T-helper 17 cell (primary cell): ENCODE data around the gene PXK. TPM values are rescaled to one million over a fixed set of nuclear protein-coding genes. Genes with fewer than 3 reads are reported as not detected.

Source experiments
- ATAC-seq: fragments of 150-1000 bp; cut with Tn5 transposase; 2 replicates; pipeline ENCODE4 v1.10.0; 2021; ENCODE audit warnings: mild to moderate bottlenecking, moderate library complexity
- DNase-seq, 3 donors: peaks; one replicate each; pipeline versions ENCODE4 v3.0.0 to v3.0.0-alpha.2; 2020 to 2021
- H3K9me3 ChIP-seq: one replicate; pipeline ENCODE4 v1.7.0; 2013; ENCODE audit warnings: low read length, mild to moderate bottlenecking; ENCODE audit not compliant: control insufficient read depth, poor library complexity, severe bottlenecking
- H3K27ac Mint-ChIP-seq: one replicate; pipeline ENCODE4 v1.8.0; 2022; ENCODE audit warnings: mild to moderate bottlenecking, moderate library complexity, mixed read lengths
- H3K27me3 Mint-ChIP-seq: one replicate; pipeline ENCODE4 v1.8.0; 2022; ENCODE audit warnings: mixed read lengths
- H3K36me3 Mint-ChIP-seq: one replicate; pipeline ENCODE4 v1.8.0; 2022; ENCODE audit warnings: low read depth, mixed read lengths
- H3K4me1 Mint-ChIP-seq: one replicate; pipeline ENCODE4 v1.8.0; 2022; ENCODE audit warnings: mild to moderate bottlenecking, mixed read lengths
- H3K4me3 Mint-ChIP-seq: one replicate; pipeline ENCODE4 v1.8.0; 2022; ENCODE audit warnings: mild to moderate bottlenecking, moderate library complexity, mixed read lengths
- total RNA-seq, 4 donors: library from RNA in 2 of 4; stranded (reverse) in 2 of 4; gene quantifications; one replicate each; pipeline ENCODE4 v1.2.3 and lab custom pipeline; 2022 to 2026

PXK gene
- total RNA-seq, 2 donors from 2014 or later = 20.1 to 23.1 TPM

GRCh38 chr3:58359621-58360020 is 26.9 kb downstream of the PXK start:
- ATAC-seq = no peak
- Mint-ChIP-seq H3K27me3 (no peaks in the 10 kb centered on the region), H3K4me1 (peaks cover 9% of the 10 kb centered on the region)

GRCh38 chr3:58361866-58362265 is 29.2 kb downstream of the PXK start:
- DNase-seq (no peak), ATAC-seq (no peak)
- H3K9me3 ChIP-seq = no peaks in the 10 kb centered on the region
- peaks cover 2% of the 10 kb centered on the region for H3K36me3 Mint-ChIP-seq
- peaks cover 12% of the 10 kb centered on the region for H3K4me1 Mint-ChIP-seq
- H3K27ac Mint-ChIP-seq = no peak overlapping the region
- no peak overlapping the region for H3K4me3 Mint-ChIP-seq
- no peaks in the 10 kb centered on the region for H3K27me3 Mint-ChIP-seq

More at GRCh38 chr3:58359621-58360020, 26.9 kb downstream of the PXK start:
- Mint-ChIP-seq H3K36me3 (peaks cover 2% of the 10 kb centered on the region), H3K4me3 (no peak overlapping the region), H3K27ac (no peak overlapping the region)
- no peaks in the 10 kb centered on the region for H3K9me3 ChIP-seq
- DNase-seq = no peak

- no peak for ATAC-seq
- H3K27me3 Mint-ChIP-seq = no peaks in the 10 kb centered on the region
- H3K4me1 Mint-ChIP-seq = peaks cover 7% of the 10 kb centered on the region
- no peaks in the 10 kb centered on the region for H3K36me3 Mint-ChIP-seq
- H3K4me3 Mint-ChIP-seq = no peak overlapping the region
- H3K27ac Mint-ChIP-seq = no peak overlapping the region
- no peaks in the 10 kb centered on the region for H3K9me3 ChIP-seq
- no peak for DNase-seq
Observed at GRCh38 chr3:58366699-58367098, 34.0 kb downstream of the PXK start.

GRCh38 chr3:58369038-58369437 is 36.3 kb downstream of the PXK start:
- no peak overlapping the region for H3K4me3 Mint-ChIP-seq
- ATAC-seq = no peak
- H3K36me3 Mint-ChIP-seq = no peaks in the 10 kb centered on the region

GRCh38 chr3:58369876-58370275 is 37.2 kb downstream of the PXK start:
- Mint-ChIP-seq H3K4me3 (no peak overlapping the region), H3K36me3 (no peaks in the 10 kb centered on the region), H3K27me3 (no peaks in the 10 kb centered on the region), H3K4me1 (peaks cover 3% of the 10 kb centered on the region), H3K27ac (no peak overlapping the region)
- no peak for DNase-seq
- H3K9me3 ChIP-seq = no peaks in the 10 kb centered on the region
- no peak for ATAC-seq

More at GRCh38 chr3:58369038-58369437, 36.3 kb downstream of the PXK start:
- peaks cover 6% of the 10 kb centered on the region for H3K4me1 Mint-ChIP-seq
- no peak overlapping the region for H3K27ac Mint-ChIP-seq
- H3K27me3 Mint-ChIP-seq = no peaks in the 10 kb centered on the region
- no peak for DNase-seq
- H3K9me3 ChIP-seq = no peaks in the 10 kb centered on the region

- Mint-ChIP-seq H3K27me3 (no peaks in the 10 kb centered on the region), H3K4me3 (no peak overlapping the region), H3K4me1 (no peaks in the 10 kb centered on the region), H3K27ac (no peak overlapping the region), H3K36me3 (no peaks in the 10 kb centered on the region)
- no peaks in the 10 kb centered on the region for H3K9me3 ChIP-seq
- DNase-seq (no peak), ATAC-seq (no peak)
Observed at GRCh38 chr3:58370407-58370806, 37.7 kb downstream of the PXK start.

GRCh38 chr3:58371754-58372153 is 39.1 kb downstream of the PXK start:
- Mint-ChIP-seq H3K4me1 (no peaks in the 10 kb centered on the region), H3K27me3 (no peaks in the 10 kb centered on the region), H3K36me3 (no peaks in the 10 kb centered on the region), H3K27ac (no peak overlapping the region), H3K4me3 (no peak overlapping the region)
- H3K9me3 ChIP-seq = no peaks in the 10 kb centered on the region
- ATAC-seq (no peak), DNase-seq (no peak)

- ATAC-seq (no peak), DNase-seq (no peak)
- no peak overlapping the region for H3K4me3 Mint-ChIP-seq
- no peaks in the 10 kb centered on the region for H3K9me3 ChIP-seq
- peaks cover 9% of the 10 kb centered on the region for H3K4me1 Mint-ChIP-seq
- no peaks in the 10 kb centered on the region for H3K27me3 Mint-ChIP-seq
- H3K36me3 Mint-ChIP-seq = peaks cover 2% of the 10 kb centered on the region
- H3K27ac Mint-ChIP-seq = no peak overlapping the region
Observed at GRCh38 chr3:58375254-58375653, 42.6 kb downstream of the PXK start.

GRCh38 chr3:58377168-58377567 is 44.5 kb downstream of the PXK start:
- Mint-ChIP-seq H3K4me3 (no peak overlapping the region), H3K4me1 (peaks cover 9% of the 10 kb centered on the region), H3K36me3 (peaks cover 2% of the 10 kb centered on the region), H3K27ac (no peak overlapping the region), H3K27me3 (no peaks in the 10 kb centered on the region)
- DNase-seq (no peak), ATAC-seq (no peak)
- H3K9me3 ChIP-seq = no peaks in the 10 kb centered on the region

GRCh38 chr3:58377750-58378149 is 45.1 kb downstream of the PXK start:
- Mint-ChIP-seq H3K27me3 (no peaks in the 10 kb centered on the region), H3K27ac (no peak overlapping the region), H3K4me3 (no peak overlapping the region), H3K4me1 (peaks cover 9% of the 10 kb centered on the region), H3K36me3 (peaks cover 2% of the 10 kb centered on the region)
- ATAC-seq = no peak
- no peaks in the 10 kb centered on the region for H3K9me3 ChIP-seq
- no peak for DNase-seq

GRCh38 chr3:58379351-58380073 is 46.8 kb downstream of the PXK start:
- DNase-seq (no peak), ATAC-seq (no peak)
- H3K27ac Mint-ChIP-seq = no peak overlapping the region
- no peaks in the 10 kb centered on the region for H3K9me3 ChIP-seq
- H3K27me3 Mint-ChIP-seq = no peaks in the 10 kb centered on the region
- H3K36me3 Mint-ChIP-seq = peaks cover 2% of the 10 kb centered on the region
- no peak overlapping the region for H3K4me3 Mint-ChIP-seq
- peaks cover 9% of the 10 kb centered on the region for H3K4me1 Mint-ChIP-seq

GRCh38 chr3:58383476-58383875 is 50.8 kb downstream of the PXK start:
- Mint-ChIP-seq H3K36me3 (peaks cover 8% of the 10 kb centered on the region), H3K4me1 (peaks cover 14% of the 10 kb centered on the region), H3K4me3 (no peak overlapping the region), H3K27ac (no peak overlapping the region), H3K27me3 (no peaks in the 10 kb centered on the region)
- ATAC-seq (no peak), DNase-seq (no peak)
- H3K9me3 ChIP-seq = no peaks in the 10 kb centered on the region

- no peaks in the 10 kb centered on the region for H3K9me3 ChIP-seq
- no peak for DNase-seq
- Mint-ChIP-seq H3K27me3 (no peaks in the 10 kb centered on the region), H3K27ac (no peak overlapping the region), H3K36me3 (peaks cover 8% of the 10 kb centered on the region), H3K4me3 (no peak overlapping the region), H3K4me1 (peaks cover 14% of the 10 kb centered on the region)
- no peak for ATAC-seq
Observed at GRCh38 chr3:58383904-58384303, 51.2 kb downstream of the PXK start.

GRCh38 chr3:58384381-58385090 is 51.8 kb downstream of the PXK start:
- no peaks in the 10 kb centered on the region for H3K9me3 ChIP-seq
- H3K4me3 Mint-ChIP-seq = no peak overlapping the region
- no peaks in the 10 kb centered on the region for H3K27me3 Mint-ChIP-seq
- DNase-seq (no peak), ATAC-seq (no peak)
- no peak overlapping the region for H3K27ac Mint-ChIP-seq
- H3K4me1 Mint-ChIP-seq = peaks cover 9% of the 10 kb centered on the region
- H3K36me3 Mint-ChIP-seq = peaks cover 8% of the 10 kb centered on the region
